ENCODE measurements around the gene ST6GALNAC3.

Gene ST6GALNAC3

GRCh38 chr1:76170513-76170912 is 96.0 kb downstream of the ST6GALNAC3 start:
- H3K9ac ChIP-seq (ENCODE audit: low read length): no peak overlapping the region
- no peak overlapping the region for H3K27ac ChIP-seq (ENCODE audit: low read length)
- H3K4me3 ChIP-seq (ENCODE audit: low read length): no peak overlapping the region
- no peaks in the 10 kb centered on the region for H3K4me1 ChIP-seq (ENCODE audit: control insufficient read depth, low read depth, low read length)
- no peaks in the 10 kb centered on the region for H3K36me3 ChIP-seq (ENCODE audit: control insufficient read depth, low read depth, low read length)
- H3K27me3 ChIP-seq (ENCODE audit: control insufficient read depth, insufficient read depth, low read length): no peaks in the 10 kb centered on the region
- no peaks in the 10 kb centered on the region for H3K9me3 ChIP-seq (ENCODE audit: control insufficient read depth, low read depth, low read length)

- Histone ChIP-seq H3K9me3 (ENCODE audit: control insufficient read depth, low read depth, low read length) (no peaks in the 10 kb centered on the region), H3K27ac (ENCODE audit: low read length) (no peak overlapping the region), H3K36me3 (ENCODE audit: control insufficient read depth, low read depth, low read length) (no peaks in the 10 kb centered on the region), H3K4me1 (ENCODE audit: control insufficient read depth, low read depth, low read length) (no peaks in the 10 kb centered on the region), H3K4me3 (ENCODE audit: low read length) (no peak overlapping the region), H3K27me3 (ENCODE audit: control insufficient read depth, insufficient read depth, low read length) (no peaks in the 10 kb centered on the region), H3K9ac (ENCODE audit: low read length) (no peak overlapping the region)
Observed at GRCh38 chr1:76176000-76176399, 101.5 kb downstream of the ST6GALNAC3 start.

GRCh38 chr1:76177615-76178014 is 103.1 kb downstream of the ST6GALNAC3 start:
- no peaks in the 10 kb centered on the region for H3K4me1 ChIP-seq (ENCODE audit: control insufficient read depth, low read depth, low read length)
- H3K27me3 ChIP-seq (ENCODE audit: control insufficient read depth, insufficient read depth, low read length): no peaks in the 10 kb centered on the region
- no peak overlapping the region for H3K9ac ChIP-seq (ENCODE audit: low read length)
- no peak overlapping the region for H3K27ac ChIP-seq (ENCODE audit: low read length)
- H3K4me3 ChIP-seq (ENCODE audit: low read length): no peak overlapping the region
- H3K9me3 ChIP-seq (ENCODE audit: control insufficient read depth, low read depth, low read length): no peaks in the 10 kb centered on the region
- H3K36me3 ChIP-seq (ENCODE audit: control insufficient read depth, low read depth, low read length): no peaks in the 10 kb centered on the region

GRCh38 chr1:76179219-76179698 is 104.7 kb downstream of the ST6GALNAC3 start:
- Histone ChIP-seq H3K9me3 (ENCODE audit: control insufficient read depth, low read depth, low read length) (no peaks in the 10 kb centered on the region), H3K36me3 (ENCODE audit: control insufficient read depth, low read depth, low read length) (no peaks in the 10 kb centered on the region), H3K27ac (ENCODE audit: low read length) (no peak overlapping the region)

GRCh38 chr1:76185207-76185606 is 110.7 kb downstream of the ST6GALNAC3 start:
- no peak overlapping the region for H3K9ac ChIP-seq (ENCODE audit: low read length)
- H3K36me3 ChIP-seq (ENCODE audit: control insufficient read depth, low read depth, low read length): no peaks in the 10 kb centered on the region
- no peaks in the 10 kb centered on the region for H3K27me3 ChIP-seq (ENCODE audit: control insufficient read depth, insufficient read depth, low read length)
- no peaks in the 10 kb centered on the region for H3K9me3 ChIP-seq (ENCODE audit: control insufficient read depth, low read depth, low read length)
- no peak overlapping the region for H3K27ac ChIP-seq (ENCODE audit: low read length)
- no peaks in the 10 kb centered on the region for H3K4me1 ChIP-seq (ENCODE audit: control insufficient read depth, low read depth, low read length)
- no peak overlapping the region for H3K4me3 ChIP-seq (ENCODE audit: low read length)

More at GRCh38 chr1:76179219-76179698, 104.7 kb downstream of the ST6GALNAC3 start:
- Histone ChIP-seq H3K4me3 (ENCODE audit: low read length) (no peak overlapping the region), H3K9ac (ENCODE audit: low read length) (no peak overlapping the region), H3K4me1 (ENCODE audit: control insufficient read depth, low read depth, low read length) (no peaks in the 10 kb centered on the region), H3K27me3 (ENCODE audit: control insufficient read depth, insufficient read depth, low read length) (no peaks in the 10 kb centered on the region)

- Histone ChIP-seq H3K27me3 (ENCODE audit: control insufficient read depth, insufficient read depth, low read length) (no peaks in the 10 kb centered on the region), H3K9ac (ENCODE audit: low read length) (no peak overlapping the region), H3K9me3 (ENCODE audit: control insufficient read depth, low read depth, low read length) (no peaks in the 10 kb centered on the region), H3K4me1 (ENCODE audit: control insufficient read depth, low read depth, low read length) (no peaks in the 10 kb centered on the region), H3K36me3 (ENCODE audit: control insufficient read depth, low read depth, low read length) (no peaks in the 10 kb centered on the region), H3K4me3 (ENCODE audit: low read length) (no peak overlapping the region), H3K27ac (ENCODE audit: low read length) (no peak overlapping the region)
Observed at GRCh38 chr1:76186554-76187170, 112.1 kb downstream of the ST6GALNAC3 start.

GRCh38 chr1:76187436-76187835 is 112.9 kb downstream of the ST6GALNAC3 start:
- no peak overlapping the region for H3K9ac ChIP-seq (ENCODE audit: low read length)
- H3K36me3 ChIP-seq (ENCODE audit: control insufficient read depth, low read depth, low read length): no peaks in the 10 kb centered on the region
- no peak overlapping the region for H3K27ac ChIP-seq (ENCODE audit: low read length)

GRCh38 chr1:76189310-76189709 is 114.8 kb downstream of the ST6GALNAC3 start:
- Histone ChIP-seq H3K4me3 (ENCODE audit: low read length) (no peak overlapping the region), H3K27ac (ENCODE audit: low read length) (no peak overlapping the region), H3K27me3 (ENCODE audit: control insufficient read depth, insufficient read depth, low read length) (no peaks in the 10 kb centered on the region), H3K9me3 (ENCODE audit: control insufficient read depth, low read depth, low read length) (no peaks in the 10 kb centered on the region), H3K9ac (ENCODE audit: low read length) (no peak overlapping the region), H3K36me3 (ENCODE audit: control insufficient read depth, low read depth, low read length) (no peaks in the 10 kb centered on the region), H3K4me1 (ENCODE audit: control insufficient read depth, low read depth, low read length) (no peaks in the 10 kb centered on the region)

More at GRCh38 chr1:76187436-76187835, 112.9 kb downstream of the ST6GALNAC3 start:
- Histone ChIP-seq H3K4me1 (ENCODE audit: control insufficient read depth, low read depth, low read length) (no peaks in the 10 kb centered on the region), H3K27me3 (ENCODE audit: control insufficient read depth, insufficient read depth, low read length) (no peaks in the 10 kb centered on the region), H3K9me3 (ENCODE audit: control insufficient read depth, low read depth, low read length) (no peaks in the 10 kb centered on the region), H3K4me3 (ENCODE audit: low read length) (no peak overlapping the region)

GRCh38 chr1:76190749-76191424 is 116.3 kb downstream of the ST6GALNAC3 start:
- Histone ChIP-seq H3K9me3 (ENCODE audit: control insufficient read depth, low read depth, low read length) (no peaks in the 10 kb centered on the region), H3K4me3 (ENCODE audit: low read length) (no peak overlapping the region), H3K27ac (ENCODE audit: low read length) (no peak overlapping the region), H3K27me3 (ENCODE audit: control insufficient read depth, insufficient read depth, low read length) (no peaks in the 10 kb centered on the region), H3K4me1 (ENCODE audit: control insufficient read depth, low read depth, low read length) (no peaks in the 10 kb centered on the region), H3K9ac (ENCODE audit: low read length) (no peak overlapping the region), H3K36me3 (ENCODE audit: control insufficient read depth, low read depth, low read length) (no peaks in the 10 kb centered on the region)

- no peaks in the 10 kb centered on the region for H3K9me3 ChIP-seq (ENCODE audit: control insufficient read depth, low read depth, low read length)
- no peak overlapping the region for H3K9ac ChIP-seq (ENCODE audit: low read length)
- no peak overlapping the region for H3K27ac ChIP-seq (ENCODE audit: low read length)
- no peak overlapping the region for H3K4me3 ChIP-seq (ENCODE audit: low read length)
- no peaks in the 10 kb centered on the region for H3K36me3 ChIP-seq (ENCODE audit: control insufficient read depth, low read depth, low read length)
- no peaks in the 10 kb centered on the region for H3K4me1 ChIP-seq (ENCODE audit: control insufficient read depth, low read depth, low read length)
- H3K27me3 ChIP-seq (ENCODE audit: control insufficient read depth, insufficient read depth, low read length): no peaks in the 10 kb centered on the region
Observed at GRCh38 chr1:76191561-76191960, 117.0 kb downstream of the ST6GALNAC3 start.

GRCh38 chr1:76198452-76198851 is 123.9 kb downstream of the ST6GALNAC3 start:
- no peaks in the 10 kb centered on the region for H3K4me1 ChIP-seq (ENCODE audit: control insufficient read depth, low read depth, low read length)
- no peak overlapping the region for H3K4me3 ChIP-seq (ENCODE audit: low read length)
- H3K36me3 ChIP-seq (ENCODE audit: control insufficient read depth, low read depth, low read length): no peaks in the 10 kb centered on the region
- H3K27me3 ChIP-seq (ENCODE audit: control insufficient read depth, insufficient read depth, low read length): no peaks in the 10 kb centered on the region
- no peaks in the 10 kb centered on the region for H3K9me3 ChIP-seq (ENCODE audit: control insufficient read depth, low read depth, low read length)
- no peak overlapping the region for H3K27ac ChIP-seq (ENCODE audit: low read length)
- no peak overlapping the region for H3K9ac ChIP-seq (ENCODE audit: low read length)

- no peak overlapping the region for H3K4me3 ChIP-seq (ENCODE audit: low read length)
- no peaks in the 10 kb centered on the region for H3K4me1 ChIP-seq (ENCODE audit: control insufficient read depth, low read depth, low read length)
- no peaks in the 10 kb centered on the region for H3K36me3 ChIP-seq (ENCODE audit: control insufficient read depth, low read depth, low read length)
- H3K9ac ChIP-seq (ENCODE audit: low read length): no peak overlapping the region
- H3K9me3 ChIP-seq (ENCODE audit: control insufficient read depth, low read depth, low read length): no peaks in the 10 kb centered on the region
- H3K27me3 ChIP-seq (ENCODE audit: control insufficient read depth, insufficient read depth, low read length): no peaks in the 10 kb centered on the region
- H3K27ac ChIP-seq (ENCODE audit: low read length): no peak overlapping the region
Observed at GRCh38 chr1:76202670-76203069, 128.1 kb downstream of the ST6GALNAC3 start.

Measured in iPS-18a (cell line).